VCaP (cell line): ENCODE measurements around the gene SH3BP2.

Experiments
- H3K27ac ChIP-seq: fragments of 450-650 bp; 2 replicates; pipeline ENCODE4 v1.5.1; 2017
- TF ChIP-seq, protein P1 (sequence below): fragments of 450-650 bp; conservative IDR thresholded peaks from 2 replicates; pipeline ENCODE4 v1.5.1; 2017; ENCODE audit warnings: mild to moderate bottlenecking, moderate library complexity

The SH3BP2 gene

DNA sequence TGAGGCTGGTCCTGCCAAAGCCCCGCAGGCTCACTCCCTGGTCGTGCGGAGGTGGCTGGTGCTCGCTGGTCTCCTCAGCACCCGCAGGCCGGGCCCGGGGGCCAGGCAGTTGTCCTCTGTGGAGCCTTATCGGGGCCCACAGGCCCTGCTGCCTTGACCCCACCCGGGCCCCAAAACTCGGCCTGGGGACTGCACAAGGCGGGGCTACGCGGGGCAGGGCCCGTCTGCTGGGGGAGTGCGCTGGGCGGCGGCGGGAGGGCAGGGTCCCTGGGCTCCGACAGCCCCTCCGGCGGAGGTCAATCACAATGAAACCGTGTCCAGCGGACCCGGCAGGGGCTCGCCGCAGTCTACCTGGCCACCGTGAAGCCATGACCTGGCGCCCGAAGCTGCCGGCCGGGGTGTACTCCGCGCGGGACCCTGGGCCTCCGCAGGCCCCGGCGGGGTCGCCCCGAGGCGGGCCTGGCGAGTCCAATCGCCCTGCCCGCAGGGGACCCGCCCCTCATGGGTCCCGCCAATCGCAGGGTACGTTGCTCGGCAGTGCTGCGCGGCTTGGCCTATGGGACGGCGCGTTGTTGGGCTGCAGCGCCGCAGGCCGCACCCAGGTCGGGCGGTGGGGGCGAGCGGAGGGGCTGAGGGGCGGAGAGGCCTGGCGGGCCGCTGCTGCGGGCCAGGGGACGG, 50.5 kb downstream of the SH3BP2 start, which contains the start of gene ADD1:
Gene ADD1, plus strand, starts transcription at position 582 of the 678 bp plus-strand sequence. CDS start 32,072 bp downstream, outside the sequence.
- peak within 1 kb of the TSS; percentile 91 for H3K27ac ChIP-seq
- TF ChIP-seq, protein P1, sequence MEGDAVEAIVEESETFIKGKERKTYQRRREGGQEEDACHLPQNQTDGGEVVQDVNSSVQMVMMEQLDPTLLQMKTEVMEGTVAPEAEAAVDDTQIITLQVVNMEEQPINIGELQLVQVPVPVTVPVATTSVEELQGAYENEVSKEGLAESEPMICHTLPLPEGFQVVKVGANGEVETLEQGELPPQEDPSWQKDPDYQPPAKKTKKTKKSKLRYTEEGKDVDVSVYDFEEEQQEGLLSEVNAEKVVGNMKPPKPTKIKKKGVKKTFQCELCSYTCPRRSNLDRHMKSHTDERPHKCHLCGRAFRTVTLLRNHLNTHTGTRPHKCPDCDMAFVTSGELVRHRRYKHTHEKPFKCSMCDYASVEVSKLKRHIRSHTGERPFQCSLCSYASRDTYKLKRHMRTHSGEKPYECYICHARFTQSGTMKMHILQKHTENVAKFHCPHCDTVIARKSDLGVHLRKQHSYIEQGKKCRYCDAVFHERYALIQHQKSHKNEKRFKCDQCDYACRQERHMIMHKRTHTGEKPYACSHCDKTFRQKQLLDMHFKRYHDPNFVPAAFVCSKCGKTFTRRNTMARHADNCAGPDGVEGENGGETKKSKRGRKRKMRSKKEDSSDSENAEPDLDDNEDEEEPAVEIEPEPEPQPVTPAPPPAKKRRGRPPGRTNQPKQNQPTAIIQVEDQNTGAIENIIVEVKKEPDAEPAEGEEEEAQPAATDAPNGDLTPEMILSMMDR = no peak

DNA sequence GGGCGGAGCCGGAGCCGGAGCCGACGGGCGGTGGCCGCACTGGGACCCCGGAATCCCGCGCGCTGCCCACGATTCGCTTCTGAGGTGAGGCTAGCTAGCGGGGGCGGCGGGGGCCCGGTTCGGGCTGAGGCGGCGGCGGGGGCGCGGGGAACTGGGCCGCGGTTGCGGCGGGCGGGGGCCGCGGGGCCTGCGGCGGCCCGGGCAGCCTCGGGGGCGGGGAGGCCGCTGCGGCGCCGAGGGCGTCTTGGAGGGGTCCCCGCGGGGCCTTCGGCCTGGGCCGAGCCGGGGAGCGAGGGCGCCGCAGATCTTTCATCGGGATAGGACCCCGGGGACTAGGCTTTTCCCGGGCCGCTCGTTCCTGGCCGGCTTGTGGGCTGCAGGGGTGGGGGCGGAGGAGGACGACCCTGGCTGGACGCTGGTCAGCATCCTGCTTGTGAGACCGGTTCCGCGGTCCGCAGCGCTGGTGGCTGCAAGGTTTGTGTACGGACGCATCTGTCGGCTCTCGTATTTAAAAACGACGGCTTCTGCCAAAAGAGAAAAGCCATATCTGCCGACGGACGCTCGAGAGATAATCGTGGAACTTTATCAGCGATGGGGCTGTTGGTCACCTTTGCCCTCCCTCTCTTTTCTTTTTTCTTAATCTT, 51.2 kb downstream of the SH3BP2 start:
- H3K27ac ChIP-seq = peak overlapping the region; percentile 91
- TF ChIP-seq, protein P1 = no peak

DNA sequence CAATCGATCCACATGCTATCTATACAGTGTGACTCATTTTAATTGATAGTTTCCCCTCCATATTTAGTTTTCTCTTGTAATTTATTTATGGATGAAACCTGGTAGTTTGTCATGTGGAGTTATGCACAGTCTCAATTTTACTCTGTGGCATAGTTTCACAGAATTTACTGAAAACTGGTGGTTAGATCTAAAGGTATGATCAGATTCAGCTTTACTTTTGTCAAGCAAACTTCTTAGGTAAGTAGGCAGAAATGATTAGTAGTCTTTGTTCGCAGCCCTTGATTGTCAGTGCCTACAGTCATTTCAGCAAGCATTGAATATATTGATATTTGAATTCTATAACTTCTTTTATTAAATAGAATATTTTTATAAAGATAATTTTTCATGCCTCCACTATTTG, 53.3 kb downstream of the SH3BP2 start:
- TF ChIP-seq, protein P1 = no peak
- peak overlapping the region; percentile 91 for H3K27ac ChIP-seq

DNA sequence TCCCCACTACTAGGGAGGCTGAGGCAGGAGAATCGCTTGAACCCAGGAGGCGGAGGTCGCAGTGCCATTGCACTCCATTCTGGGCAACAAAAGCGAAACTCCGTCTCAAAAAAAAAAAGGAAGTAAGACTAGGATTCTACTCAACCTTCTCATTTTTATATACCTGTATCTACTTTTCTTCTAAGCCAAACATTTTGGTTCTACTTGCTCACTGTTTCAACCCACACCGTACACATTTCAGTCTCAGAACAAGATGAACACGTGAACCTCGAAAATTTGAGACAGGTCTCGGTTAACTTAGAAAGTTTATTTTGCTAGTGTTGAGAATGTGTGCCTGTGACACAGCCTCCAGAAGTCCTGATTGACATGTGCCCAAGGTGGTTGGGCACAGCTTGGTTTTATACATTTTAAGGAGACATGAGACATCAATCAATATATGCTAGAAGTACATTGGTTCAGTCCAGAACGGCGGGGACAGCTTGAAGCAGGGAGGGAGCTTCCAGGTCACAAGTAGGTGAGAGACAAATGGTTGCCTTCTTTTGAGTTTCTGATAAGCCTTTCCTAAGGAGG, 54.5 kb downstream of the SH3BP2 start:
- TF ChIP-seq, protein P1 = no peak
- H3K27ac ChIP-seq = no peak overlapping the region

DNA sequence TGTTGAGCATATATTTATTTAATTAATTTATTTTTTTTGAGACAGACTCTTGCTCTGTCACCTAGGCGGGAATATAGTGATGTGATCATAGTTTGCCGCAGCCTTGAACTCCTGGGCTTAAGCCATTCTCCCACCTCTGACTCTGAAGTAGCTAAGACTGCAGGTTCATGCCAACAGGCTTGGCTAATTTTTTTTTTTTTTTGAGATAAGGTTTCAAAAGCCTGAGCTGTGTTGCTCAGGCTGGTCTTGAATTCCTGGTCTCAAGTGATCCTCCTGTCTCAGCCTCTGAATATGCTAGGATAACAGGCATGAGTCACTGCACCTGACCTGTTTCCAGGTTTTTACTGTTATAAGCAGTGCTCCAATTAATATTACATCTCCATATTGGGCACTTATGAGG, 55.6 kb downstream of the SH3BP2 start:
- TF ChIP-seq, protein P1 = no peak
- H3K27ac ChIP-seq = no peak overlapping the region

DNA sequence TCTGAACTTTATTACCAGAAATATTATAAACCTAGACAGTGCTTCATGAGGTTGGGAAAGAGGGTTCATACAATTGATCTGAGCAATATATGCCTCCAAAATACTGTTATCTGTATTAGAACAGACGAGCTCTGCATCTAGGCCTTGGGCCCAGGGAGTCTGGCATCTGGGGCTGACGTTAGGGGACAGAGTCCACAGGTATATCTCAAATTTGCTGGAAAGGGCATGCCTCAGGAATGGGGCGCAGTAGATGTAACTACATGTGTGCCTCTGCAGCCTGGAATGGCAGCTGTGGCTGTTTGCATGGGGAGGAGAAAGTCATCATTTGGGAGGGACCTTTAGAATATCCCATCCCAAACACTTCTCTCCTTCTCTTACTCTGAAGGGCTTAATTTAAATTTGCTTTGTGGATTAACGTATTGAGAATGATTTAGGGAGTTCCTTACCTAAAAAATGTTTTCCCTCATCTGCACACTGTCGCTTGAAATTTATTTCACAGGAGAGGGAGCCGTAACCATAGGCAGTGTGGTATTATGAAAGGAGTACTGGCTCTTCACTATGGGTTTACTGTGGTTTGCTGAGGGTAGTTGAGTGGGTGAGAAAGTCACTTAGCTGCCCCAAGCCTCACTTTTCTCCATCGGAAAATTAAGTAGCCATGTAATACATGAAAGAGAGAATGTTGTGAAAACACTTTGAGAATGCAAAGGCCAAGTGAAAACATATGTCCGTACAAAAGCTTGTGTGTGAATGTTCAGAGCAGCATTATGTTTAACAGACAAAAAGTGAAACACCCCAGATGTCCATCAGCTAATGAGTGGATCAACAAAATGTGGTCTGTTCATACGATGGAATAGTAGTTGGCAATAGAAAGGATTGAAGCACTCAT, 56.6 kb downstream of the SH3BP2 start:
- H3K27ac ChIP-seq = peak overlapping the region; percentile 10; the same call in 1 of the 2 replicates
- TF ChIP-seq, protein P1 = 0 out of 2 replicates have a peak, but pooled peaks have one; percentile 36
